Body of pancreas (tissue), 4 donors: ENCODE data around the gene MT1M. TPM values are rescaled to one million over a fixed set of nuclear protein-coding genes. Genes with fewer than 3 reads are reported as not detected.
A peak's percentile ranks its signal among the peaks of the same experiment; 100 is the strongest.

Experiments
- ATAC-seq: fragments of 150-250 bp; one replicate; pipeline ENCODE4 v1.9.1; 2016
- DNase-seq, 4 donors: peaks; one replicate each; pipeline ENCODE4 v3.0.0-alpha.2; 2019
- H3K27ac ChIP-seq, 4 donors: fragments of 200-600 bp; sonication (generic); 1 replicate in 3 of 4; 2 replicates in 1 of 4; pipeline versions ENCODE4 v1.5.1 to v1.6.1; 2016 to 2019; ENCODE audit warnings: mild to moderate bottlenecking in 1 of 4, mixed read lengths in 1 of 4, moderate library complexity in 1 of 4
- H3K27me3 ChIP-seq, 2 donors: fragments of 200-600 bp; sonication (generic); one replicate each; pipeline ENCODE4 v1.6.0; 2016; ENCODE audit warnings: mild to moderate bottlenecking in 1 of 2
- H3K36me3 ChIP-seq, 2 donors: fragments of 200-600 bp; sonication (generic); replicated peaks in 1 of 2; 2 replicates each; pipeline ENCODE4 v1.5.1; 2016; ENCODE audit warnings: low read depth in 2 of 2; ENCODE audit not compliant: insufficient read depth in 1 of 2
- H3K4me1 ChIP-seq: fragments of 200-600 bp; sonication (generic); one replicate; pipeline ENCODE4 v1.6.0; 2016
- H3K4me3 ChIP-seq, 2 donors: fragments of 200-600 bp; sonication (generic); 1 replicate in 1 of 2; 2 replicates in 1 of 2; pipeline ENCODE4 v1.5.1; 2016 to 2019
- H3K9me3 ChIP-seq, 3 donors: fragments of 200-600 bp; sonication (generic); 1 replicate in 2 of 3; 2 replicates in 1 of 3; pipeline ENCODE4 v1.5.1; 2016
- CTCF ChIP-seq, 7 experiments: fragments of 450-650 bp in 4 of 7; fragments of 200-600 bp in 3 of 7; sonication (generic) in 3 of 7; IDR thresholded peaks; one replicate each; pipeline ENCODE4 v1.5.1; 2016 to 2019; ENCODE audit warnings: antibody characterized with exemption in 7 of 7
- POLR2A ChIP-seq, 3 donors: fragments of 450-650 bp; IDR thresholded peaks; one replicate each; pipeline ENCODE4 v1.6.1; 2016; ENCODE audit warnings: antibody characterized with exemption in 3 of 3, mild to moderate bottlenecking in 2 of 3
- WGBS, 2 donors: methylation state at CpG; one replicate each; pipeline ENCODE4 v1.1.5; 2017; 5-methylcytosine and 5-hydroxymethylcytosine counted together
- intact Hi-C: fragments of 100-400 bp; cut with DNase I; formaldehyde crosslinking; loops from one replicate; pipeline ENCODE4 v1.15.1; 2023
- total RNA-seq, 2 donors: library from RNA; depleted of rRNA; stranded (reverse); fragments of >200 nt; gene quantifications; one replicate each; pipeline ENCODE4 v1.1.0, GENCODE V29; 2016

Gene MT1M
- total RNA-seq, 2 donors from 2014 or later = 9.6 to 112 TPM

GRCh38 chr16:56606071-56606475 is 26.4 kb upstream of the MT1M start:
- no peaks in the 10 kb centered on the region for H3K36me3 ChIP-seq
- ATAC-seq (no peak), DNase-seq (peak in 2 of 4 donors; percentile 16 to 38)
- H3K9me3 ChIP-seq = no peaks in the 10 kb centered on the region
- H3K27ac ChIP-seq = peak overlapping the region; percentile 91 to 97 (median 92)
- H3K27me3 ChIP-seq = no peaks in the 10 kb centered on the region
- no peak overlapping the region for H3K4me3 ChIP-seq
- WGBS, 2 donors = 76 to 79% methylated on average over 3 of the region's 3 CpGs
- no peak for TF ChIP-seq POLR2A (IDR thresholded peaks at IDR 0.05)
- no peak for TF ChIP-seq CTCF (IDR thresholded peaks at IDR 0.05)
- intact Hi-C loops = loop anchor here (10.0 kb wide), 1 partner anchor 89 kb away; no protein-coding TSS in a partner anchor
- peaks cover 39% of the 10 kb centered on the region for H3K4me1 ChIP-seq

- no peaks in the 10 kb centered on the region for H3K36me3 ChIP-seq
- ATAC-seq (no peak), DNase-seq (peak in 2 of 4 donors; percentile 29 to 46)
- no peak overlapping the region for H3K4me3 ChIP-seq
- H3K9me3 ChIP-seq = no peaks in the 10 kb centered on the region
- intact Hi-C loops = loop anchor here (10.0 kb wide), 1 partner anchor 88 kb away; no protein-coding TSS in a partner anchor
- TF ChIP-seq CTCF (IDR thresholded peaks at IDR 0.05) = no peak
- WGBS, 2 donors = 46 to 50% methylated on average over 8 of the region's 8 CpGs
- peaks cover 44% of the 10 kb centered on the region for H3K4me1 ChIP-seq
- no peaks in the 10 kb centered on the region for H3K27me3 ChIP-seq
- peak overlapping the region; percentile 91 to 97 (median 92) for H3K27ac ChIP-seq
Measured at GRCh38 chr16:56606476-56607108, 25.9 kb upstream of the MT1M start.

DNA sequence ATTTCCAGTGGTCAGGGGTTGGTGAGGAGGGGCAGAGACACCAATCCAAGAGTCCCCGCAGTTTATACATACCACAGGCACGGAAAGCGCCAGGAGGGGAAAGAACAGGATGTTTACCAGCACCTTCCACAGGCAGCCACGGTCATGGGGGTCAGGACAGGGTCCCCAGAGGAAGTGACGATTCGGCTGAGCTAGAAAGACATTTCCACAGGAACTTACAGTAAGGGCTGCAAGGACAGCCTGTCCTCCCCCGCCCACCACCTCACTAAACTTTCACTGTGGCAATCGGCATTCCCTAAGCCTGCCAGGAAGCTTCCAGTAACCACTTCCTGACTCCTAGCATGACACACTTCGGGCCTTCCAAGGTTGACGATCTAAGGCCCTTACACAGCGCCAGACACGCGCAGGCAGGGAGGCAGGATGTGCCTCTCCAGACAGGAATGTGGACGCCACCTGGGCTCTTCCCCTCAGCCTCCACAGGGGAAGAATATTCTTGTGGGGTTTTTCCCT is 25.3 kb upstream of the MT1M start:
- H3K4me3 ChIP-seq = no peak overlapping the region
- WGBS, 2 donors = 69 to 86% methylated on average over 14 of the region's 14 CpGs
- no peaks in the 10 kb centered on the region for H3K9me3 ChIP-seq
- TF ChIP-seq POLR2A (IDR thresholded peaks at IDR 0.05) (no peak), CTCF (IDR thresholded peaks at IDR 0.05) (no peak)
- intact Hi-C loops = loop anchor here (10.0 kb wide), 1 partner anchor 88 kb away; no protein-coding TSS in a partner anchor
- H3K27ac ChIP-seq = peak overlapping the region; percentile 91 to 97 (median 92)
- peak; percentile 8 for ATAC-seq
- no peaks in the 10 kb centered on the region for H3K36me3 ChIP-seq
- DNase-seq = peak; percentile 55 to 80 (median 67)
- no peaks in the 10 kb centered on the region for H3K27me3 ChIP-seq
- peaks cover 46% of the 10 kb centered on the region for H3K4me1 ChIP-seq

DNA sequence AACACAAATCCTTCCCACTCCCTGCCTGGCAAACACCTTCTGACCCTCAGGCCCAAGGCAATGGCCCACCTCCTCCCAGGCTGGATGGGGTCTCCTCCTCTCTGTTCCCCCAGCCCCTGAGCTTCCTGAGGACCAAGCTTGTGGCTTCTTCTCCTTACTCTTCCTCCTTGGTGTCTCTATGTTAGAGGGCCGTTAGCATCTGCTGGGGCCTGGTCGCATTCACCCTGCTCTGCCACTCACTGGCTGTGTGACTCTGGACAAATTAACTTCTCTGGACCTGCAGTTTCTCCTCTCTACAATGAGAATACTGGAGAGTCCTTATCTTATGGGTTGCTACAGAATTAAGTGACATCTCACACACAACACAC is 24.8 kb upstream of the MT1M start:
- Histone ChIP-seq H3K4me3 (no peak overlapping the region), H3K36me3 (no peaks in the 10 kb centered on the region), H3K4me1 (peaks cover 46% of the 10 kb centered on the region), H3K9me3 (no peaks in the 10 kb centered on the region), H3K27me3 (no peaks in the 10 kb centered on the region), H3K27ac (peak overlapping the region; percentile 91 to 97 (median 92))
- DNase-seq = no peak
- intact Hi-C loops = loop anchor here (10.0 kb wide), 1 partner anchor 87 kb away; no protein-coding TSS in a partner anchor
- ATAC-seq = no peak
- TF ChIP-seq CTCF (IDR thresholded peaks at IDR 0.05) (no peak), POLR2A (IDR thresholded peaks at IDR 0.05) (no peak)
- 72 to 76% methylated on average over 2 of the region's 2 CpGs for WGBS, 2 donors
